CD14-positive monocyte (primary cell): ENCODE results near the gene BBS5. TPM values are rescaled to one million over a fixed set of nuclear protein-coding genes. Genes with fewer than 3 reads are reported as not detected.
"Not testable (repeated sequence)": the region's sequence is repeated elsewhere in the genome, so short reads cannot be mapped to it uniquely, and the experiment has no call there.

Source experiments
- DNase-seq, 3 donors: peaks; one replicate each; pipeline ENCODE4 v3.0.0-alpha.2; 2011 to 2022
- H2AFZ ChIP-seq: 2 replicates; pipeline ENCODE4 v1.6.0; 2012; ENCODE audit warnings: mild to moderate bottlenecking, low read depth, low read length, inconsistent platforms; ENCODE audit not compliant: insufficient read depth, poor library complexity, severe bottlenecking
- H3K27ac ChIP-seq, 2 donors: 1 replicate in 1 of 2; 2 replicates in 1 of 2; pipeline ENCODE4 v1.5.1; 2012 to 2013; ENCODE audit warnings: low read length in 2 of 2, control low read depth in 1 of 2, inconsistent platforms in 1 of 2, low read depth in 1 of 2, mild to moderate bottlenecking in 1 of 2
- H3K27me3 ChIP-seq, 2 donors: one replicate each; pipeline versions ENCODE4 v1.6.0 to v1.6.1; 2011 to 2013; ENCODE audit warnings: low read length in 2 of 2; ENCODE audit not compliant: control insufficient read depth in 2 of 2, insufficient read depth in 2 of 2
- H3K36me3 ChIP-seq, 2 donors: replicated peaks in 1 of 2; 1 replicate in 1 of 2; 2 replicates in 1 of 2; pipeline versions ENCODE4 v1.5.1 to v1.6.1; 2012 to 2013; ENCODE audit warnings: low read length in 2 of 2, control low read depth in 1 of 2, inconsistent platforms in 1 of 2, mild to moderate bottlenecking in 1 of 2; ENCODE audit not compliant: insufficient read depth in 2 of 2, control insufficient read depth in 1 of 2
- H3K4me1 ChIP-seq, 2 donors: 1 replicate in 1 of 2; 2 replicates in 1 of 2; pipeline versions ENCODE4 v1.5.1 to v1.6.1; 2012 to 2013; ENCODE audit warnings: low read length in 2 of 2, control low read depth in 1 of 2, inconsistent platforms in 1 of 2, mild to moderate bottlenecking in 1 of 2, moderate library complexity in 1 of 2; ENCODE audit not compliant: insufficient read depth in 2 of 2, control insufficient read depth in 1 of 2
- H3K4me2 ChIP-seq: replicated peaks from 2 replicates; pipeline ENCODE3; 2012; ENCODE audit warnings: low read length, moderate library complexity, mild to moderate bottlenecking; ENCODE audit not compliant: poor library complexity, severe bottlenecking; ENCODE audit errors: extremely low read depth
- H3K4me3 ChIP-seq, 3 experiments: fragments of 200-600 bp in 1 of 3; sonication (generic) in 1 of 3; replicated peaks in 1 of 3; 1 replicate in 2 of 3; 2 replicates in 1 of 3; pipeline ENCODE4 v1.5.1; 2011 to 2013; ENCODE audit warnings: low read length in 3 of 3, mild to moderate bottlenecking in 3 of 3, control low read depth in 2 of 3, low read depth in 2 of 3, inconsistent platforms in 1 of 3, moderate library complexity in 1 of 3
- H3K79me2 ChIP-seq: 2 replicates; pipeline ENCODE4 v1.6.0; 2012; ENCODE audit warnings: mild to moderate bottlenecking, control low read depth, inconsistent platforms, low read length, moderate library complexity; ENCODE audit not compliant: insufficient read depth
- H3K9ac ChIP-seq: 2 replicates; pipeline ENCODE4 v1.6.0; 2017; ENCODE audit warnings: low read length, mild to moderate bottlenecking; ENCODE audit not compliant: insufficient read depth, poor library complexity, severe bottlenecking
- H3K9me3 ChIP-seq, 2 donors: replicated peaks in 1 of 2; 1 replicate in 1 of 2; 2 replicates in 1 of 2; pipeline versions ENCODE4 v1.5.1 to v1.6.1; 2012 to 2013; ENCODE audit warnings: low read length in 2 of 2, control low read depth in 1 of 2; ENCODE audit not compliant: control insufficient read depth in 1 of 2, insufficient read depth in 1 of 2
- H4K20me1 ChIP-seq: 2 replicates; pipeline ENCODE4 v1.6.0; 2012; ENCODE audit warnings: mild to moderate bottlenecking, low read length, control low read depth, moderate library complexity; ENCODE audit not compliant: insufficient read depth
- H3K27ac Mint-ChIP-seq, 7 donors: one replicate each; pipeline ENCODE4 v1.8.0; 2020; ENCODE audit warnings: mild to moderate bottlenecking in 7 of 7, mixed read lengths in 7 of 7, moderate library complexity in 6 of 7, inconsistent platforms in 2 of 7
- H3K27me3 Mint-ChIP-seq, 3 donors: one replicate each; pipeline ENCODE4 v1.8.0; 2021 to 2022; ENCODE audit warnings: low read depth in 3 of 3, mild to moderate bottlenecking in 3 of 3, mixed read lengths in 3 of 3, moderate library complexity in 3 of 3, inconsistent platforms in 1 of 3
- H3K36me3 Mint-ChIP-seq, 2 donors: one replicate each; pipeline ENCODE4 v1.8.0; 2020; ENCODE audit warnings: mixed read lengths in 2 of 2, inconsistent platforms in 1 of 2, mild to moderate bottlenecking in 1 of 2
- H3K4me1 Mint-ChIP-seq: one replicate; pipeline ENCODE4 v1.8.0; 2020; ENCODE audit warnings: mild to moderate bottlenecking, mixed read lengths
- H3K4me3 Mint-ChIP-seq, 2 donors: one replicate each; pipeline ENCODE4 v1.8.0; 2020; ENCODE audit warnings: mild to moderate bottlenecking in 2 of 2, mixed read lengths in 2 of 2, moderate library complexity in 1 of 2
- H3K9me3 Mint-ChIP-seq, 7 donors: one replicate each; pipeline ENCODE4 v1.8.0; 2020 to 2022; ENCODE audit warnings: mixed read lengths in 7 of 7, mild to moderate bottlenecking in 6 of 7, moderate library complexity in 6 of 7, inconsistent platforms in 2 of 7
- WGBS: methylation state at CpG from one replicate; pipeline ENCODE4 v1.1.5; 2013; ENCODE audit warnings: missing lambda C conversion rate; ENCODE audit not compliant: insufficient coverage; 5-methylcytosine and 5-hydroxymethylcytosine counted together
- intact Hi-C, 2 donors: fragments of 100-400 bp; cut with micrococcal nuclease; formaldehyde crosslinking; loops; one replicate each; pipeline versions ENCODE4 v1.15.0 to v1.15.1; 2023
- polyA plus RNA-seq, 3 donors: library from polyadenylated mRNA; depleted of rRNA in 1 of 3; unstranded in 2 of 3; stranded (reverse) in 1 of 3; fragments of 300-500 nt in 2 of 3; fragments of >200 nt in 1 of 3; fragmentation: Illumina TruSeq in 2 of 3; gene quantifications; 1 replicate in 2 of 3; 2 replicates in 1 of 3; pipeline ENCODE4 v1.2.3, GENCODE V29; 2012 to 2021
- TF ChIP-seq, protein P1 (sequence below): fragments of 200-600 bp; IDR thresholded peaks from one replicate; pipeline ENCODE4 v1.8.0; 2022; ENCODE audit warnings: antibody characterized with exemption, mild to moderate bottlenecking

The BBS5 gene
- polyA plus RNA-seq, 3 donors: 0.04 to 0.08 TPM; not detected in 1

DNA sequence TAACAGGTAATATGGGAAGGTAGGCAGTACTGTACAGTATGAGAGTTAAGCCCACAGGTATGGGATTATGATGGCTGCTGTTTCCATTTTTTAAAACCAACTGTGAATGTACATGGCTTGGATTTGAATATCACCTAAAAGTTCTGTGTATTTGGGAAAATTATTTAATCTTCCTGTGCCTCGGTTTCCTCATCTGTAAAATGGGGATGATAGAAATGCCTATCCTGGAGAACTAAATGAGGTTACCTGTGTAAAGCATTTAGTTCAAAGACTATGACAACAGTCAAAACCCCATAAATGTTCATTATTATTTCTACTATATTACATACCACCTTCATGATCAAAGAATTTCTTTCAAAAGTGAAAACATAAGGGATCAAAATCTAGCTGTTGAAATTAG, 33.8 kb downstream of the BBS5 start:
- TF ChIP-seq, protein P1, sequence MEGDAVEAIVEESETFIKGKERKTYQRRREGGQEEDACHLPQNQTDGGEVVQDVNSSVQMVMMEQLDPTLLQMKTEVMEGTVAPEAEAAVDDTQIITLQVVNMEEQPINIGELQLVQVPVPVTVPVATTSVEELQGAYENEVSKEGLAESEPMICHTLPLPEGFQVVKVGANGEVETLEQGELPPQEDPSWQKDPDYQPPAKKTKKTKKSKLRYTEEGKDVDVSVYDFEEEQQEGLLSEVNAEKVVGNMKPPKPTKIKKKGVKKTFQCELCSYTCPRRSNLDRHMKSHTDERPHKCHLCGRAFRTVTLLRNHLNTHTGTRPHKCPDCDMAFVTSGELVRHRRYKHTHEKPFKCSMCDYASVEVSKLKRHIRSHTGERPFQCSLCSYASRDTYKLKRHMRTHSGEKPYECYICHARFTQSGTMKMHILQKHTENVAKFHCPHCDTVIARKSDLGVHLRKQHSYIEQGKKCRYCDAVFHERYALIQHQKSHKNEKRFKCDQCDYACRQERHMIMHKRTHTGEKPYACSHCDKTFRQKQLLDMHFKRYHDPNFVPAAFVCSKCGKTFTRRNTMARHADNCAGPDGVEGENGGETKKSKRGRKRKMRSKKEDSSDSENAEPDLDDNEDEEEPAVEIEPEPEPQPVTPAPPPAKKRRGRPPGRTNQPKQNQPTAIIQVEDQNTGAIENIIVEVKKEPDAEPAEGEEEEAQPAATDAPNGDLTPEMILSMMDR: no peak
- no peaks in the 10 kb centered on the region for H3K79me2 ChIP-seq
- no peak overlapping the region for H2AFZ ChIP-seq
- no peaks in the 10 kb centered on the region for H3K4me1 Mint-ChIP-seq
- H3K4me3 ChIP-seq: no peak overlapping the region
- no peak for DNase-seq
- no peak overlapping the region for H3K4me2 ChIP-seq
- H3K9ac ChIP-seq: no peak overlapping the region
- no peak overlapping the region for H3K27ac Mint-ChIP-seq
- no CpG with 5 or more reads among the region's 1 CpG for WGBS
- no peak overlapping the region for H3K4me3 Mint-ChIP-seq
- no peaks in the 10 kb centered on the region for H3K9me3 Mint-ChIP-seq
- H3K27me3 ChIP-seq: no peaks in the 10 kb centered on the region
- H3K9me3 ChIP-seq: no peaks in the 10 kb centered on the region
- no peaks in the 10 kb centered on the region for H4K20me1 ChIP-seq
- intact Hi-C loops: no loop called here
- H3K27ac ChIP-seq: no peak overlapping the region
- no peaks in the 10 kb centered on the region for H3K27me3 Mint-ChIP-seq
- no peaks in the 10 kb centered on the region for H3K36me3 Mint-ChIP-seq
- H3K36me3 ChIP-seq: no peaks in the 10 kb centered on the region
- no peaks in the 10 kb centered on the region for H3K4me1 ChIP-seq

- no CpG with 5 or more reads among the region's 3 CpGs for WGBS
Observed at GRCh38 chr2:169513926-169514325, 34.6 kb downstream of the BBS5 start.

DNA sequence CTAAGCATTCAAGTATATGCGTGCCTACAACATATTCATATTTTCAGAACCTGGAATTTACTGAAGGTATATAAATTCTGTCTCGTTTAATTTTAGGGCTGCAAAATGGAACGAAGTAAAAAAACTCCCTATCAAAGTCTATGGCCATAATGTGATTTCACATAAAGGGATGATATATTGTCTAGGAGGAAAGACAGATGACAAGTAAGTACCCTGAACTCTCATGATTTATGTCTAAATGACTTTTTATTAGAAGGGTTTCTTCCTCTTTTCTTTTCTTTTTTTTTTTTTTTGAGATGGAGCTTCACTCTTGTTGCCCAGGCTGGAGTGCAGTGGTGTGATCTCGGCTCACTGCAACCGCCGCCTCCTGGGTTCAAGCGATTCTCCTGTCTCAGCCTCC, 35.5 kb downstream of the BBS5 start:
- not testable (repeated sequence) for H3K27me3 Mint-ChIP-seq, H3K36me3 Mint-ChIP-seq
- WGBS: no CpG with 5 or more reads among the region's 7 CpGs

More at GRCh38 chr2:169513926-169514325, 34.6 kb downstream of the BBS5 start:
- Histone ChIP-seq H3K9me3 (no peaks in the 10 kb centered on the region), H3K4me2 (no peak overlapping the region), H2AFZ (no peak overlapping the region), H3K4me3 (no peak overlapping the region), H3K79me2 (no peaks in the 10 kb centered on the region), H3K27me3 (no peaks in the 10 kb centered on the region), H4K20me1 (no peaks in the 10 kb centered on the region), H3K27ac (no peak overlapping the region), H3K4me1 (no peaks in the 10 kb centered on the region), H3K36me3 (no peaks in the 10 kb centered on the region), H3K9ac (no peak overlapping the region)
- no peak overlapping the region for H3K4me3 Mint-ChIP-seq
- DNase-seq: no peak
- no peaks in the 10 kb centered on the region for H3K4me1 Mint-ChIP-seq
- H3K27me3 Mint-ChIP-seq: no peaks in the 10 kb centered on the region
- no peaks in the 10 kb centered on the region for H3K9me3 Mint-ChIP-seq
- H3K27ac Mint-ChIP-seq: no peak overlapping the region
- H3K36me3 Mint-ChIP-seq: no peaks in the 10 kb centered on the region
- intact Hi-C loops: no loop called here
- TF ChIP-seq, protein P1: no peak

More for the DNA sequence above, 35.5 kb downstream of the BBS5 start:
- H3K79me2 ChIP-seq, H3K4me1 ChIP-seq, H3K27ac Mint-ChIP-seq, H3K4me3 ChIP-seq, H4K20me1 ChIP-seq, intact Hi-C loops, H3K36me3 ChIP-seq, H3K4me2 ChIP-seq, H3K27me3 ChIP-seq, H3K9me3 Mint-ChIP-seq, H3K4me1 Mint-ChIP-seq, H3K27ac ChIP-seq, H3K4me3 Mint-ChIP-seq, H3K9me3 ChIP-seq, H2AFZ ChIP-seq, DNase-seq, H3K9ac ChIP-seq: not testable (repeated sequence)
